Measurements from ENCODE around the gene CHRD.

The CHRD gene

DNA sequence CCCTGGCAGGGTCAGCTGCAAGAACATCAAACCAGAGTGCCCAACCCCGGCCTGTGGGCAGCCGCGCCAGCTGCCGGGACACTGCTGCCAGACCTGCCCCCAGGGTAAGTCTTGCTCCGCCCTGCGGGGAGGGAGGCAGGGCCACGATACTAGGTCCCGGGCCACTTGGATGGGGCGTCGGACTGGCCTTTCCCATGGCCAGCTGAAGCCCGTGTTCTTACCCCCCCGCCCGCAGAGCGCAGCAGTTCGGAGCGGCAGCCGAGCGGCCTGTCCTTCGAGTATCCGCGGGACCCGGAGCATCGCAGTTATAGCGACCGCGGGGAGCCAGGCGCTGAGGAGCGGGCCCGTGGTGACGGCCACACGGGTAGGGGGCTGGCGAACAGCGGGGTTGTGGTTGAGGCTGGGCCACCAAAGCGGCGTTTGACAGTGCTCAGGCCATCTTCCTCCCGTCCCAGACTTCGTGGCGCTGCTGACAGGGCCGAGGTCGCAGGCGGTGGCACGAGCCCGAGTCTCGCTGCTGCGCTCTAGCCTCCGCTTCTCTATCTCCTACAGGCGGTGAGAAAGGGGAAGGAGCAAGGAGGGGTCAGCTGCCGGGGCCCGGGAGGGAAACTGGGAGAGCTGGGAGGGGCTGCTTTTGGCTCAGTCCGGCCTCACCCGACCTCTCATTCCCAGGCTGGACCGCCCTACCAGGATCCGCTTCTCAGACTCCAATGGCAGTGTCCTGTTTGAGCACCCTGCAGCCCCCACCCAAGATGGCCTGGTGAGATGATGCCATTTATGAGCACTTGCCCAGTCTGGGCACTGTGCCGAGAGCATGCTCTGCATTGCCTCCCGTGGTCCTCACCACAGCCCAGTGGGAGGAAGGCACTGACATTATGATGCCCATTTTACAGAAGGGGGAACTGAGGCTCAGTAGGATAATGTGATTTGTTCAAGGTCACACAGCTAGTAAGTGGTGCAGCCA is 1.7 kb downstream of the CHRD start:
- DNase-seq (ENCODE audit: low read depth in 1 of 2, low spot score in 1 of 2): no peak

DNA sequence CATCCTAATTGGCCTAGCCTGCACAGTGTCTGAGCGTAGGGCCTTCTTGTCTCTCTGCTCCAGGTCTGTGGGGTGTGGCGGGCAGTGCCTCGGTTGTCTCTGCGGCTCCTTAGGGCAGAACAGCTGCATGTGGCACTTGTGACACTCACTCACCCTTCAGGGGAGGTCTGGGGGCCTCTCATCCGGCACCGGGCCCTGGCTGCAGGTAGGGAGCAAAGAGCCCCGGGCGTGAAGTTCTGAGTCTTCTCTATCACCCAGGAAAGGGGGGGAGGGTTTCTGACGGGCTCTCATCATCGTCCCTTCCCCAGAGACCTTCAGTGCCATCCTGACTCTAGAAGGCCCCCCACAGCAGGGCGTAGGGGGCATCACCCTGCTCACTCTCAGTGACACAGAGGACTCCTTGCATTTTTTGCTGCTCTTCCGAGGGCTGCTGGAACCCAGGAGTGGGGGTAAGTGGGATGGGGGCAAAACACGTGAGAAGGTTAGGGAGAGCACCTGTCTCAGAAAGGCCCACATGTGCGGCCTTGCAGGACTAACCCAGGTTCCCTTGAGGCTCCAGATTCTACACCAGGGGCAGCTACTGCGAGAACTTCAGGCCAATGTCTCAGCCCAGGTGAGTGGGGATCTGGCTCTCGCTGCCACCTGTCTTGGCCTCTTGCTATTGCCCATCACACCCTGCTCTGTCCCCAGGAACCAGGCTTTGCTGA is 2.6 kb downstream of the CHRD start:
- no peak for DNase-seq (ENCODE audit: low read depth in 1 of 2, low spot score in 1 of 2)

DNA sequence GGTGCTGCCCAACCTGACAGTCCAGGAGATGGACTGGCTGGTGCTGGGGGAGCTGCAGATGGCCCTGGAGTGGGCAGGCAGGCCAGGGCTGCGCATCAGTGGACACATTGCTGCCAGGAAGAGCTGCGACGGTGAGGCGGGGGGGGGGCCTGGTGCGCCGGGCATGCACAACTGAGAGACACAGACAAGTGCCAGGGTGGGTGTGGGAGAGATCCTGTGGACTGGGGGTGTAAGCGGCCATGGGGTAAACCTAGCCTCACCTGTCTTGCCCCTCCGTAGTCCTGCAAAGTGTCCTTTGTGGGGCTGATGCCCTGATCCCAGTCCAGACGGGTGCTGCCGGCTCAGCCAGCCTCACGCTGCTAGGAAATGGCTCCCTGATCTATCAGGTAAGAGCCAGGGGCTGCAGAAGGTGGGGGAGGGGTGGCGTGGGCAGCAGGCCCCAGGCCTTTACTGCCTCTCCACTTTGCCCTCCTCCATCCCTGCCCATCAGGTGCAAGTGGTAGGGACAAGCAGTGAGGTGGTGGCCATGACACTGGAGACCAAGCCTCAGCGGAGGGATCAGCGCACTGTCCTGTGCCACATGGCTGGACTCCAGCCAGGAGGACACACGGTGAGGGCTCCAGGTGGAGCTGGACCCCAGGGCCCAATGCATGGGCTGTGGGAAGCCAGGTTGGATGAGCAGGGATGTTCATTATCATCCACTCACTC is 3.3 kb downstream of the CHRD start:
- no peak for DNase-seq (ENCODE audit: low read depth in 1 of 2, low spot score in 1 of 2)

DNA sequence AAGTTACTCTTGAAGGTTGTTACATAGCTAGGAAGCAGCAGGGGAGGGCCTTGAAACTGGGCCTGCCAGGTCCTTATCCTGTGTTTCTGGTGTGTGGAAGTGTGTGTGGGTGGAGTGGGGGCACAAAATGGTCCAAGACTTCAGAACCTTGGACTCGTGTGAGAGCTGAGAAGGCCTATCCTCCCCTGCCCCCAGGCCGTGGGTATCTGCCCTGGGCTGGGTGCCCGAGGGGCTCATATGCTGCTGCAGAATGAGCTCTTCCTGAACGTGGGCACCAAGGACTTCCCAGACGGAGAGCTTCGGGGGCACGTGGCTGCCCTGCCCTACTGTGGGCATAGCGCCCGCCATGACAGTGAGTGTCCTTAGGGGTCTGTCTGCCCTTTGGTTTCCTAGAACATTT is 4.5 kb downstream of the CHRD start:
- DNase-seq (ENCODE audit: low read depth in 1 of 2, low spot score in 1 of 2): no peak

DNA sequence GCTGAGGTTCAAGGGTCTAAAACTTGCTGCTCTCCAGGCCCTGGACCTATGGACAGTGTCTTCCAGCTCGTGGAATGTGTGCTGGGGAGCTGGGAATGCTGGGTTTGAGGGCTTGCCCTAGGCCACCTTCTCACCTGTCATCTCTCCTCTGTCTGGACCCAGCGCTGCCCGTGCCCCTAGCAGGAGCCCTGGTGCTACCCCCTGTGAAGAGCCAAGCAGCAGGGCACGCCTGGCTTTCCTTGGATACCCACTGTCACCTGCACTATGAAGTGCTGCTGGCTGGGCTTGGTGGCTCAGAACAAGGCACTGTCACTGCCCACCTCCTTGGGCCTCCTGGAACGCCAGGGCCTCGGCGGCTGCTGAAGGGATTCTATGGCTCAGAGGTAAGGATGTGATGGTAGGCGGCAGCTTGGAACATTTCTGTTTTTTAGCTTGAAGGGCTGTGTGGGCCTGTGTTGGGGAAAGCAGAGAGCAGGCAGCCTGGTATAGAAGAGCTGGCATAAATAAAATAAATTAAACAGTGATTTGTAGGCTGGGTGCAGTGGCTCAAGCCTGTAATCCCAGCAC is 5.1 kb downstream of the CHRD start:
- no peak for DNase-seq (ENCODE audit: low read depth in 1 of 2, low spot score in 1 of 2)

DNA sequence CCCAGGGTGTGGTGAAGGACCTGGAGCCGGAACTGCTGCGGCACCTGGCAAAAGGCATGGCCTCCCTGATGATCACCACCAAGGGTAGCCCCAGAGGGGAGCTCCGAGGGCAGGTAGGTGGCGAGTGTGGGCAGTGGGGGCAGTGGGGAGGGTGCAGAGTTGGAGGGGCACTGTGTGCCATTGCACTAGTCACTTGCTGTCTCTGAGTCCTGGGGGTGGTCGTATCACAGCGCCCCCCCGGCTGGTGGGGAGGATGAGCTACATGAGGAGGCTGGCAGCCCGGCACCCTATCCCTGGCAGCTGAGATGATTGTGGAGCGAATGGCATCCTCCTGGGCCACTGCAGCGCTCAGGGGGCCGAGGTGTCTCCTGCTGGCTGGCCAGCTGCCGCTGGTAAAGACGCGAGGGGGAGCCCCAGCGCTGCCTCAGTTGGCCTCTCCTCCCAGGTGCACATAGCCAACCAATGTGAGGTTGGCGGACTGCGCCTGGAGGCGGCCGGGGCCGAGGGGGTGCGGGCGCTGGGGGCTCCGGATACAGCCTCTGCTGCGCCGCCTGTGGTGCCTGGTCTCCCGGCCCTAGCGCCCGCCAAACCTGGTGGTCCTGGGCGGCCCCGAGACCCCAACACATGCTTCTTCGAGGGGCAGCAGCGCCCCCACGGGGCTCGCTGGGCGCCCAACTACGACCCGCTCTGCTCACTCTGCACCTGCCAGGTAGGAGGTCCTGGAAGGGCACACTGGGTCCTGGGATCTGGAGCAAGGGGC is 6.4 kb downstream of the CHRD start:
- DNase-seq (ENCODE audit: low read depth in 1 of 2, low spot score in 1 of 2): no peak

DNA sequence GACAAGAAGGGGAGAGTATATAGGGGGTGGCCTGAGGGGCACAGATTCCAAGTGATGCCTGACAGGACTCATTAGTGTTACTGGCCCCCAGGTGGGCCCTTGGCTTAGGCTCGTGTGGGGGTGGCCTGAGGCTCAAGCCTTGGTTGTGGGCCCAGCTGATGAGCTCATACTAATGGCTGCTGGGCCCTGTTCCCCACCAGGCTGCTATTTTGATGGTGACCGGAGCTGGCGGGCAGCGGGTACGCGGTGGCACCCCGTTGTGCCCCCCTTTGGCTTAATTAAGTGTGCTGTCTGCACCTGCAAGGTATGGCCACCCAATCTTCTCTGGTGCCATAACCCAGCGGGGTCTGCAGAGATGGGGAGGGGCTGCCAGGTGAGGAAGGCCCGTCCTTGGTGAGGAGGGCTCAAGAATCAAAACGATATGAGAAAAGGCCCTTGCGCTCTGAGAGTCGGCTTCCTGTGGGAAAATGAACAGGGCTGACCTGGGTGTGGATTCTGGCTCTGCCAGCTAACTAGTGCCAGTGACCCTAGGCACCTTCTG is 7.4 kb downstream of the CHRD start:
- DNase-seq (ENCODE audit: low read depth in 1 of 2, low spot score in 1 of 2): no peak

DNA sequence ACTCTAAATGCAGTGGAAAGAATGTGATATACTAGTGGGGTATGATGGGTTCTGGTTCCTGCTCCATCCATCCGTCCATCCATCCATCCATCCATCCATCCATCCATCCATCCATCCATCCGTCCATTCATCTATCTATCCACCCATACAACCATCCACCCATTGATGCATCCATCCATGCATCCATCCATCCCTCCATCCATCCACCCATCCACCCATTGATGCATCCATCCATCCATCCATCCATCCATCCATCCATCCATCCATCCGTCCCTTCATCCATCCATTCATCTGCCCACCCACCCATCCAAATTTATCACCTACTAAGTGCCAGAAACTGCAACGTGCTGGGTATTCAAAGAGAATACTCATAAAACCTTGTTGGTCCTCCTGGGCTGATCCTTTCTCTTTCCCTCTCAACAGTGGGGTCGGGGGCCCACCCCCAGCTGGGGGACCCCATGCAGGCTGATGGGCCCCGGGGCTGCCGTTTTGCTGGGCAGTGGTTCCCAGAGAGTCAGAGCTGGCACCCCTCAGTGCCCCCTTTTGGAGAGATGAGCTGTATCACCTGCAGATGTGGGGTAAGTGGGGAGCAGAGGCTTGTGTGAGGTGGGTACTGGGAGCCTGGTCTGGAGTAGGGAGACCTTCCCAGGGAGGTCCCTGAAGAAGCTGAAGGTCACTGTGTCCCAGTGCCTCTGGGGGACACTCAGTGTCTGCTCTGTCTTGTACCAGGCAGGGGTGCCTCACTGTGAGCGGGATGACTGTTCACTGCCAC is 8.5 kb downstream of the CHRD start:
- no peak for DNase-seq (ENCODE audit: low read depth in 1 of 2, low spot score in 1 of 2)

DNA sequence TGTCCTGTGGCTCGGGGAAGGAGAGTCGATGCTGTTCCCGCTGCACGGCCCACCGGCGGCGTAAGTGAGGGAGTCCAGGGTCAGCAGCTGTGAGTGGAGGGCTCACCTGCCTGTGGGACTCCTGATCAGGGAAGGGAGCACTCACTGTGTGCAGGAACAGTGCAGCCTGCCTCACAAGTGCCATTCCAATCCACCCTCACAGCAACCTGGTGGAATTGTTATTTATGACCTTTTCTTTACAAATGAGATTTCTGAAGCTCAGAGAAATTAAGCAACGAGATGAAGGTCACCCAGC is 9.0 kb downstream of the CHRD start:
- no peak for DNase-seq (ENCODE audit: low read depth in 1 of 2, low spot score in 1 of 2)

DNA sequence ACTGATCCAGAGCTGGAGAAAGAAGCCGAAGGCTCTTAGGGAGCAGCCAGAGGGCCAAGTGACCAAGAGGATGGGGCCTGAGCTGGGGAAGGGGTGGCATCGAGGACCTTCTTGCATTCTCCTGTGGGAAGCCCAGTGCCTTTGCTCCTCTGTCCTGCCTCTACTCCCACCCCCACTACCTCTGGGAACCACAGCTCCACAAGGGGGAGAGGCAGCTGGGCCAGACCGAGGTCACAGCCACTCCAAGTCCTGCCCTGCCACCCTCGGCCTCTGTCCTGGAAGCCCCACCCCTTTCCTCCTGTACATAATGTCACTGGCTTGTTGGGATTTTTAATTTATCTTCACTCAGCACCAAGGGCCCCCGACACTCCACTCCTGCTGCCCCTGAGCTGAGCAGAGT is 9.5 kb downstream of the CHRD start:
- no peak for DNase-seq (ENCODE audit: low read depth in 1 of 2, low spot score in 1 of 2)

DNA sequence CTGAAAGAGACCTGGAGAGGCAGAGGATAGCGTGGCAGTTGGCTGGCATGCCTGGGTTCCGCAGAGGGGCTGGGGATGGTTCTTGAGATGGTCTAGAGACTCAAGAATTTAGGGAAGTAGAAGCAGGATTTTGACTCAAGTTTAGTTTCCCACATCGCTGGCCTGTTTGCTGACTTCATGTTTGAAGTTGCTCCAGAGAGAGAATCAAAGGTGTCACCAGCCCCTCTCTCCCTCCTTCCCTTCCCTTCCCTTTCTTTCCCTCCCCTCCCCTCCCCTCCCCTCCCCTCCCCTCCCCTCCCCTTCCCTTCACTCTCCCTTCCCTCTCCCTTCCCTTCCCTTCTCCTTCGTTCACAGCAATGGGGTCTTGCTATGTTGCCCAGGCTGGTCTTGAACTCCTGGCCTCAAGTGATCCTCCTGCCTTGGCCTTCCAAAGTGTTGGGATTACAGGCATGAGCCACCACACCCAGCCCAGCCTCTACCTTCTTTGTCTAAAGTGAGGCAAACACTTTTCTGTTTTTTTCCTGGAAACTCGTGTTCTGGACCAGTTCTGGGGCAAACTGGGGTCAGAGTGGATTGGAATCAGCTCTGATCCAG is 10.2 kb downstream of the CHRD start:
- DNase-seq (ENCODE audit: low read depth in 1 of 2, low spot score in 1 of 2): no peak

DNA sequence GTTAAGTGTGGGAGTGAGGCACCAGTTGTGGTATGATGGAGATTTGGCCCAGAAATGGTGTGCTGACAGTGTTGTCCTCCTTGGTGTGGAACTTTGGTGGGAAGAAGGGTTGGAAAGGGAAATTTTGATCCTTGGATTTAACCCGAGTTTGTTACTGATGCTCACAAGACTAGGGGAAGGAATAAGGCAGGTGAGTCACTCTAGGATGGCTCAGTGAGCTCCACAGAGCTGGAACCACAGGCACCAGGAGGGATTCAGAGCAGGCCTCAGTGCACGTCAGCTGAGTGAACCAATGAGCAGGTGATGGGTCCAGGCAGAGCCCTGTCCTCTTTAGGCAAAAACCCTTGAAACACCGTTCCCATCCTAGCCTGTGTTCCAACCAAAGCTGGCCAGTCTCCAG is 11.4 kb downstream of the CHRD start:
- DNase-seq (ENCODE audit: low read depth in 1 of 2, low spot score in 1 of 2): no peak

DNA sequence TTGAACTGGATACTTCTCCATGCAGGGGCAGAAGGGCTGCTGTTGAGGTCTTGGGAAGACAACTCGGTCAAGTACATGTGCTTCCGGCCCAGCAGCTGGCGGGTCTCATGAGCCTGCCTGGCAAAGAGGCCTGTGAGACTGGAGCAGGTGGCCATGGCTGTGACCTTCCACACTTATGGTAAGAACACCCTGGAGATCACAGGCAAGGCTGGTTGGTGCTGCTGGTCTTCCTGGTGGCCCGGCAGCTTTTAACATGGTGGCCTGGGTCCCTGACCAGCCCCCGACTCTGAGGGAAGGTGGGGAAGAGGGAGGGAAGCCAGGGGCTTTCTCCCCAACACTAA is 15.4 kb downstream of the CHRD start:
- DNase-seq (ENCODE audit: low read depth in 1 of 2, low spot score in 1 of 2): no peak

DNA sequence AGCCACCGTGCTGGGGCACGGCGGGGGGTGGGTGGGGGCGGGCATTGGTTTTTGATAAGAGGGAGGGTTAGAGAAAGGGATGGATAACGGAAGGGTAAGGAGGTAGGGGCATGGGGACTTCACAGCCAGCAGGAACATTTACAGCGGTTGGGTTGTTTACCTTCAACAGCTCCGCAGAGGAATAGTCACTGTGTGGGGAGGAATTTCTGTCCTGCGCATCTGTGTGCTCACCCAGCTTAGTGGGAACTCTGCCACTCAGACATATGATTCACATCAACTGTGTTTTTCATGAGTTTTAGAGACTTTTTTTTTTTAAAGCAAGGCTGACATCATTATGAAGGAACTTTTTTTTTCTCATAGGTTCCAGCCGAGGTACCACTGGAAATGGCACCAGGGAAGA is 19.6 kb downstream of the CHRD start:
- DNase-seq (ENCODE audit: low read depth in 1 of 2, low spot score in 1 of 2): no peak

DNA sequence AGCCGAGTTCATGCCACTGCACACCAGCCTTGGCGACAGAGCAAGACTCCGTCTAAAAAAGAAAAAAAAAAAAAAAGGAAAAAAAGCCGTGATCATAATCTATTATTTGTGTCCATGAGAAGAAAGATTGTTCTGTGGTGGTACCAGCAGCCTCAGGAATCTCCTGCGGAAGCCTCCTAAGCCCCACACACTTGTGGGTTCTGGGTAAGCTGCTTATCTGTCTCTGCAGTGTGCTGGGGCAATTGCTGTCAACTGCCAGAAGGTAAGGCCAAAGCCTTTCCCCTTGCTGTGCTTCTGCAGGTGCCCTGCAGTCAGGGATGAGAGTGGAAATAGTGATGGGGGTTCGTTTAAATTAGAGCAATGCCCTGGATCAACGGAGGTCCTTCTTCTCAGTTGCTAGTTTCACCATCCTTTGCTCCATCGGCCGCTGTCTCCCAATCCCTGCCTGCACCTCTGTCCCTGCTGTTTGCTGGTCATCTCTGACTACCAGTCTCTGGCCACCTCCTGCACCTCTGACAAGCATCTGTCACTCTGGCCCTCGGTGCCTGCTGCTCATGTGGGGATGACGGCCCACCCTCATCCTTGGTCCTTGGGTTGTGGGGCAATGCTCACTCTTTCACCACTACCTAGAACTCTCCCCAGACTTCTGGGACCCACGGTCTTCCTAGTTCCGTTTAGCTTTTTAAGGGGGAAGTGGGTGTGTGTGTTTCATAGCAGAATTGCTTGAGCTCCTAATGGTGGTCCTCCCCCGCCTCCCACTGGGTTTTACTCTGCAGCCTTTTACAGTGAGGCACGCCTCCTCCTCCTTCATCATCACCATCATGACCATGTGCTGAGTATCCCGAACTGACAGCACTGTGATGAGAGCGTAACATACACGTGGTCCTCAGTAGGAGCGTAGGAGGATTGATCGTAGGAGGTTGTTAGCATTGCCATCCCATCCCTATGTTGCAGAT is 25.5 kb downstream of the CHRD start:
- no peak for DNase-seq (ENCODE audit: low read depth in 1 of 2, low spot score in 1 of 2)

DNA sequence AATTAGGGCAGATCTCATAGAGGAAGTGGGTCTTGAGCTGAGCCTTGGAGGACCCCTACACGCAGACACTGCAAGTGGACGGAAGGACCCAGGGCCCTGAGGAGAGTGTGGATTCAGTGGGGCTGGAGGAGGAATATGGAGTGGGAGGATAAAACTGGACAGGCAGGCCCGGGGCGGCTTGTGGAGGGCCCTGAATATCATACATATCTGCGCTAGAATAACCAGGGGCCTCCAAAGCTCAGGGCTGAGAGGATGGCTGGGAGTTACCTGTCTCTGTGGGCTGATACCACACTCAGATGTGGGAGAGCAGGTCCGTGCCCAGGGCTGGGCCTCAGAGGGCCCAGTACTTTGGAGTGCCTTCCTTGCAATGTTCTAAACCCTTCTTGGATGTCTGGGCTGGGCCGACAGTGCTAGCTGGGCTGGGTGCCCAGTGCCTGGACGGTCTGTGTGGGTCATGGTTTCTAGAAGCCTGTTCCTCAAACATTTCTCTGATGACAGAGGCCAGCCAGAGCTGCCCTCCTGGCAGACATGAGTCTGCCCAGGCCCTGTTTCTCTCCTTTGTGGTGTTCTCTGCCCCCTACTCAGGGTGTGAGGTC is 29.6 kb downstream of the CHRD start:
- no peak for DNase-seq (ENCODE audit: low read depth in 1 of 2, low spot score in 1 of 2)

DNA sequence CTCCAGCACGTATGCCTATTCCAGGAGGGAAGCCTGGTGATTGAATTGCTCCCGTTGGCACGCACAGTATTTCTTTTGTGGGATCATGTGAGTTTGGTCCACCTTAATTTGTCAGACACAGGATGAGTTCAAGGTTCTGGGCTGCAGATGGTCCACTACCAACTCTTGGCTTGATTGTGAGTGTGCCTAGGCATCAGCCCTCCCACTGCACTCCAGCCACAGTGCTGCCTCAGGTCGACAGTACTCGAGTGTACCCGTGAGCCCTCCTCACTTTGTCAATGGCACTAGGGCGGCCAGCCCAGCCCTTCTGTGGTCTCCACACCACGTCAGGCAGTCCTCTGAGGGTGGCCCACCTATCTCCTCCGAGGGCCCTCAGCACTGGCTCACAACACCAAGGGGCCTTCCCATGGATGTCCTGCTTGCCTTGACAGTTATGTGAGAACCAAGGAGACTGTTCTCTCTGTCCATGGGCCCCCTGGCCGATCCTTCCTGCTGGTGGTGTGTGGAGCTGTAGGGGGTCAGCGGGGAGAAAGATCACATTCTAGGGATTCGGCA is 30.2 kb downstream of the CHRD start:
- no peak for DNase-seq (ENCODE audit: low read depth in 1 of 2, low spot score in 1 of 2)

Data from stimulated activated CD4-positive, alpha-beta T cell treated with anti-CD3 and anti-CD28 coated beads, Interleukin-15, amount 100 ng/mL, for 1 hour (primary cell).